CD8-positive, alpha-beta memory T cell (primary cell): Measurements from ENCODE around the gene SYT13. TPM values are rescaled to one million over a fixed set of nuclear protein-coding genes. Genes with fewer than 3 reads are reported as not detected.

ENCODE experiments used
- CTCF ChIA-PET: fragments of 350-600 bp; sonication (Branson Sonifier 250); formaldehyde crosslinking; loops from one replicate; lab custom pipeline; 2021; ENCODE audit warnings: antibody characterized with exemption; lab: Charles Lee
- POLR2A ChIA-PET: fragments of 350-600 bp; sonication (Branson Sonifier 250); formaldehyde crosslinking; loops from one replicate; lab custom pipeline; 2021; ENCODE audit warnings: antibody characterized with exemption; lab: Charles Lee
- DNase-seq, 5 donors: peaks; one replicate each; pipeline versions ENCODE4 v3.0.0 to v3.0.0-alpha.2; 2020 to 2022; ENCODE audit warnings: mixed read lengths in 1 of 5
- H3K27ac ChIP-seq: one replicate; pipeline ENCODE4 v1.7.0; 2013; ENCODE audit warnings: low read depth, mild to moderate bottlenecking, low read length, moderate library complexity
- H3K27me3 ChIP-seq: 2 replicates; pipeline ENCODE4 v1.7.0; 2013; ENCODE audit warnings: low read length, mild to moderate bottlenecking; ENCODE audit not compliant: insufficient read depth, poor library complexity, severe bottlenecking
- H3K36me3 ChIP-seq: 2 replicates; pipeline ENCODE4 v1.7.0; 2013; ENCODE audit warnings: mild to moderate bottlenecking, low read length, moderate library complexity; ENCODE audit not compliant: insufficient read depth
- H3K4me1 ChIP-seq: 2 replicates; pipeline ENCODE4 v1.7.0; 2013; ENCODE audit warnings: mild to moderate bottlenecking, low read length, moderate library complexity; ENCODE audit not compliant: insufficient read depth
- H3K4me3 ChIP-seq: 2 replicates; pipeline ENCODE4 v1.7.0; 2013; ENCODE audit warnings: mild to moderate bottlenecking, low read length
- H3K9me3 ChIP-seq: 2 replicates; pipeline ENCODE4 v1.7.0; 2013; ENCODE audit warnings: mild to moderate bottlenecking, low read length
- H3K27ac Mint-ChIP-seq, 8 donors: one replicate each; pipeline ENCODE4 v1.8.0; 2020 to 2021; ENCODE audit warnings: mixed read lengths in 8 of 8, mild to moderate bottlenecking in 6 of 8, inconsistent platforms in 3 of 8, moderate library complexity in 3 of 8
- H3K27me3 Mint-ChIP-seq, 2 donors: one replicate each; pipeline ENCODE4 v1.8.0; 2020 to 2021; ENCODE audit warnings: mixed read lengths in 2 of 2, mild to moderate bottlenecking in 1 of 2, moderate library complexity in 1 of 2
- H3K36me3 Mint-ChIP-seq, 3 donors: one replicate each; pipeline ENCODE4 v1.8.0; 2020 to 2021; ENCODE audit warnings: mixed read lengths in 3 of 3, inconsistent platforms in 1 of 3, mild to moderate bottlenecking in 1 of 3
- H3K4me1 Mint-ChIP-seq, 3 donors: one replicate each; pipeline ENCODE4 v1.8.0; 2020 to 2021; ENCODE audit warnings: mixed read lengths in 3 of 3, inconsistent platforms in 1 of 3, mild to moderate bottlenecking in 1 of 3
- H3K4me3 Mint-ChIP-seq, 7 donors: one replicate each; pipeline ENCODE4 v1.8.0; 2020 to 2021; ENCODE audit warnings: mixed read lengths in 7 of 7, mild to moderate bottlenecking in 6 of 7, moderate library complexity in 4 of 7, inconsistent platforms in 2 of 7
- H3K9me3 Mint-ChIP-seq, 5 donors: one replicate each; pipeline ENCODE4 v1.8.0; 2020 to 2022; ENCODE audit warnings: mixed read lengths in 5 of 5, mild to moderate bottlenecking in 3 of 5, moderate library complexity in 2 of 5, inconsistent platforms in 1 of 5
- polyA plus RNA-seq: library from polyadenylated mRNA; unstranded; fragments of 300-500 nt; fragmentation: Illumina TruSeq; gene quantifications from one replicate; pipeline ENCODE4 v1.2.3, GENCODE V29; 2021
- total RNA-seq, 2 experiments: library from RNA; stranded (reverse); gene quantifications; one replicate each; pipeline ENCODE4 v1.2.3, GENCODE V29; 2021

The SYT13 gene
- total and polyA plus RNA-seq, 3 experiments from 2014 or later: not detected

- H3K9me3 Mint-ChIP-seq: no peaks in the 10 kb centered on the region
- no peak overlapping the region for H3K4me3 Mint-ChIP-seq
- no peak for DNase-seq
- Histone ChIP-seq H3K27me3 (no peaks in the 10 kb centered on the region), H3K36me3 (no peaks in the 10 kb centered on the region), H3K4me3 (no peak overlapping the region), H3K4me1 (no peaks in the 10 kb centered on the region), H3K27ac (no peak overlapping the region), H3K9me3 (no peaks in the 10 kb centered on the region)
- peaks cover 4 to 39% (median 11%) of the 10 kb centered on the region in 3 donors for H3K36me3 Mint-ChIP-seq
- H3K4me1 Mint-ChIP-seq: peaks cover 0 to 5% (median 4%) of the 10 kb centered on the region in 3 donors
- no peaks in the 10 kb centered on the region for H3K27me3 Mint-ChIP-seq
- POLR2A ChIA-PET: no interaction called here
- CTCF ChIA-PET: no interaction called here
- H3K27ac Mint-ChIP-seq: peak overlapping the region in 1 of 8 donors; percentile 9
These were observed 70.1 kb downstream of the SYT13 start for GRCh38 chr11:45216031-45216430.

GRCh38 chr11:45215098-45215865 is 70.9 kb downstream of the SYT13 start:
- Histone ChIP-seq H3K4me1 (no peaks in the 10 kb centered on the region), H3K4me3 (no peak overlapping the region), H3K36me3 (no peaks in the 10 kb centered on the region), H3K27ac (no peak overlapping the region), H3K27me3 (no peaks in the 10 kb centered on the region), H3K9me3 (no peaks in the 10 kb centered on the region)
- Mint-ChIP-seq H3K4me3 (no peak overlapping the region), H3K4me1 (peaks cover 0 to 5% (median 4%) of the 10 kb centered on the region in 3 donors), H3K27me3 (no peaks in the 10 kb centered on the region), H3K27ac (peak overlapping the region in 1 of 8 donors; percentile 61), H3K36me3 (peaks cover 4 to 41% (median 7%) of the 10 kb centered on the region in 3 donors), H3K9me3 (no peaks in the 10 kb centered on the region)
- DNase-seq: no peak
- ChIA-PET POLR2A (no interaction called here), CTCF (no interaction called here)

DNA sequence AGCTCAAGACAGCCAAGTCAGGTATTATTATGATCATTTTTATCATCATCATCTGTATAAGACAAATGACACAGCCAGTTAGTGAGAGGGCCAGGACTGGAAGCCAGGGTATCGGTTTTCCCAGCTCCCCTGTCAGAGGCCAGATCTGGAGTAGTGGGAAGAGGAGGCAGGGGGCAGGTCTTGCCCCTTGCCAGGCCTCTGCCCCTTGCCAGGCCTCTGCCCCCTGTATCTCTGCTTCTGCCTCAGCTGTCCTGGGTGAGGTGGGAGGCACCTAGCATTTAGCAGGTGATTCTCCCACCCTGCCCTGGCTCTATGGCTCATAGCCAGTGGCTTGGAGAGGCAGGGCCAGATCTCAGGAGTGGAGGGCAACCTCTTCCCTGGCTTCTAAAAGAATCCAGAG is 72.4 kb downstream of the SYT13 start:
- Mint-ChIP-seq H3K4me3 (no peak overlapping the region), H3K9me3 (no peaks in the 10 kb centered on the region), H3K27me3 (no peaks in the 10 kb centered on the region), H3K36me3 (peaks cover 4 to 44% (median 9%) of the 10 kb centered on the region in 3 donors), H3K4me1 (peaks cover 0 to 5% (median 4%) of the 10 kb centered on the region in 3 donors), H3K27ac (no peak overlapping the region)
- H3K4me1 ChIP-seq: no peaks in the 10 kb centered on the region
- no peak for DNase-seq
- ChIA-PET CTCF (no interaction called here), POLR2A (no interaction called here)
- H3K27me3 ChIP-seq: no peaks in the 10 kb centered on the region
- H3K4me3 ChIP-seq: no peak overlapping the region
- no peak overlapping the region for H3K27ac ChIP-seq
- H3K9me3 ChIP-seq: no peaks in the 10 kb centered on the region
- H3K36me3 ChIP-seq: no peaks in the 10 kb centered on the region

DNA sequence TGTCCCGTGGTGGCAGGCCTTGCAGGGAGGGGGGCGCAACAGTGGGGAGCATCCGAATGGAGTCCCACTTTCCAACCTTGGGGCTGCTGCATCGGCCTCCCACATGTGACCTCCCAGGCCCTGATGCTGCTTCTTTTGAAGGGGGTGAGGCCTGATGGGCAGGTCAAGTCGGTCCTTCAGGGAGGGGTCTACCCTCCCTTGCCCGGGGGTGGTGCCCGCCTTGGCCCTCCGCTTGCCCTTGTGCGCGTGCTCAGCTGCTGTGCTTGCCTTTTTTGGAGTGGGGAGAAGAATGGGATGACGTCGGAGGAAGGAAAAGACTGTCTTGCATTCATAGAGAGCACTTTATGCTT is 72.8 kb downstream of the SYT13 start:
- Mint-ChIP-seq H3K27ac (peak overlapping the region in 1 of 8 donors; percentile 17), H3K9me3 (no peaks in the 10 kb centered on the region), H3K27me3 (no peaks in the 10 kb centered on the region), H3K4me3 (no peak overlapping the region), H3K4me1 (peaks cover 0 to 5% (median 4%) of the 10 kb centered on the region in 3 donors), H3K36me3 (peaks cover 4 to 48% (median 9%) of the 10 kb centered on the region in 3 donors)
- POLR2A ChIA-PET: no interaction called here
- Histone ChIP-seq H3K27ac (no peak overlapping the region), H3K4me1 (no peaks in the 10 kb centered on the region), H3K27me3 (no peaks in the 10 kb centered on the region), H3K36me3 (no peaks in the 10 kb centered on the region), H3K4me3 (no peak overlapping the region), H3K9me3 (no peaks in the 10 kb centered on the region)
- CTCF ChIA-PET: no interaction called here
- DNase-seq: no peak

DNA sequence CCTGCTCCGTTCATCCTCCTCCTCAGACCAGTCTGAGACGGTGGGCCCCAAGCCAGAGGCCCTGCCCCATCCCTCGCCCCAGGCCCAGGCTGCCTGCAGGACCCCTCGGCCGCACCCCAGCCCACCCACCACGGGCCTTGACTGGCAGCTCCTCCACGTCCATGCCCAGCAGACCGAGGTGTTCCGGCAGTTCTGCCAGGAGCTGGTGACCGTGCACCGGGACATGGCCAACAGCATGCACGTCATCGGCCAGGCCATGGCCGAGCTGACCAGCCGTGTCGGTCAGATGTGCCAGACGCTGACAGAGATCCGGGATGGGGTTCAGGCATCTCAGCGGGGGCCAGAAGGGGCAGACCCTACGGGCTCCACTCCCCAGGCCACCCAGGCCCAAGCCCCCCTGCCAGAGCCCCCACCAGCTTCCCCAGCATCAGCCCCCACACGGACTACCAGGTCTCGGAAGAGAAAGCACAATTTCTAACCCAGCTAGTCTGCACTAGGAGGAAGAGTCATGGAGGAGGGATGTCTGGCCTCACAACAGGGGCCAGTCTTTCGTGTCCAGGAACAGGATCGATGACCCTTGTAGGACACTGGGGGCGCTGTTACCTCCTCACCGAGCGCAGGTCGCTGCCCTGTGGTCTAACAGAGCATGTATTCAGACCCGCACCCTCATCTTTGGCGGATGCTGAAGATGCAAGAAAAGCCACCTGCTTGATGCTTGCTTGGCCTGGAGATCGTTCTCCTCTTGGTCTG is 73.4 kb downstream of the SYT13 start:
- H3K9me3 ChIP-seq: no peaks in the 10 kb centered on the region
- no peak overlapping the region for H3K27ac ChIP-seq
- H3K36me3 Mint-ChIP-seq: peaks cover 4 to 48% (median 9%) of the 10 kb centered on the region in 3 donors
- H3K36me3 ChIP-seq: no peaks in the 10 kb centered on the region
- H3K27me3 ChIP-seq: no peaks in the 10 kb centered on the region
- no peak overlapping the region for H3K4me3 Mint-ChIP-seq
- peaks cover 0 to 5% (median 4%) of the 10 kb centered on the region in 3 donors for H3K4me1 Mint-ChIP-seq
- no peak for DNase-seq
- no peaks in the 10 kb centered on the region for H3K4me1 ChIP-seq
- ChIA-PET CTCF (no interaction called here), POLR2A (no interaction called here)
- no peaks in the 10 kb centered on the region for H3K9me3 Mint-ChIP-seq
- H3K4me3 ChIP-seq: no peak overlapping the region
- no peak overlapping the region for H3K27ac Mint-ChIP-seq
- no peaks in the 10 kb centered on the region for H3K27me3 Mint-ChIP-seq

GRCh38 chr11:45211732-45212131 is 74.4 kb downstream of the SYT13 start:
- H3K27me3 Mint-ChIP-seq: no peaks in the 10 kb centered on the region
- no peak for DNase-seq
- no peaks in the 10 kb centered on the region for H3K36me3 ChIP-seq
- H3K9me3 ChIP-seq: no peaks in the 10 kb centered on the region
- H3K4me1 Mint-ChIP-seq: peaks cover 0 to 5% (median 4%) of the 10 kb centered on the region in 3 donors
- H3K4me3 ChIP-seq: no peak overlapping the region
- H3K27me3 ChIP-seq: no peaks in the 10 kb centered on the region
- H3K27ac Mint-ChIP-seq: peak overlapping the region in 2 of 8 donors; percentile 3 to 38
- H3K27ac ChIP-seq: no peak overlapping the region
- H3K9me3 Mint-ChIP-seq: no peaks in the 10 kb centered on the region
- no peak overlapping the region for H3K4me3 Mint-ChIP-seq
- POLR2A ChIA-PET: no interaction called here
- H3K4me1 ChIP-seq: no peaks in the 10 kb centered on the region
- CTCF ChIA-PET: no interaction called here
- H3K36me3 Mint-ChIP-seq: peaks cover 4 to 54% (median 9%) of the 10 kb centered on the region in 3 donors

DNA sequence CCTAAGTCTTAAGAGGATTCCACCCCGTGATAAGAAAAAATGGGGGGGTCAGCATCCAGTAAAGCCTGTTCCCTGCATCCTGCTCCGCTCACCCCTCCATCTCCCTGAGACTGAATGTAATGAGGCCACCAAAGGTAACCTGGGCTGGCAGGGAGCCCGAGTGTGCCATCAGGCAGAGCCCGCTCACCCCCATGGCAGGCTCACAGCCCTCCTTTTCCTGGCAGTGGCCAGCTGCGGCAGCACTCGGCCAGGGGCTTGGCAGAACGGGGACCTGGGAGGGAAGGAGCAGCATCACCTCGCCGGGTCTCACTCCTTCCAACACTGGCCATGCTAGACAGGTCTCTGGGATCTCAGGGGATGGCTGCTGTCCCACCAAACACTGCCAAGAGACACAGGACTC is 75.3 kb downstream of the SYT13 start:
- peaks cover 0 to 5% (median 4%) of the 10 kb centered on the region in 3 donors for H3K4me1 Mint-ChIP-seq
- no peak overlapping the region for H3K4me3 ChIP-seq
- H3K4me3 Mint-ChIP-seq: no peak overlapping the region
- peak overlapping the region in 1 of 8 donors; percentile 54 for H3K27ac Mint-ChIP-seq
- H3K27ac ChIP-seq: no peak overlapping the region
- H3K9me3 Mint-ChIP-seq: no peaks in the 10 kb centered on the region
- no peaks in the 10 kb centered on the region for H3K4me1 ChIP-seq
- no peak for DNase-seq
- ChIA-PET POLR2A (no interaction called here), CTCF (no interaction called here)
- H3K9me3 ChIP-seq: no peaks in the 10 kb centered on the region
- H3K36me3 ChIP-seq: no peaks in the 10 kb centered on the region
- no peaks in the 10 kb centered on the region for H3K27me3 ChIP-seq
- no peaks in the 10 kb centered on the region for H3K27me3 Mint-ChIP-seq
- peaks cover 4 to 62% (median 11%) of the 10 kb centered on the region in 3 donors for H3K36me3 Mint-ChIP-seq
